IPS-NIHi7 (cell line): ENCODE measurements around the gene FRMD3.

Experiments
- DNase-seq: peaks from one replicate; pipeline ENCODE4 v3.0.0; 2012; ENCODE audit warnings: mixed read lengths; ENCODE audit errors: extremely low spot score

Gene FRMD3

DNA sequence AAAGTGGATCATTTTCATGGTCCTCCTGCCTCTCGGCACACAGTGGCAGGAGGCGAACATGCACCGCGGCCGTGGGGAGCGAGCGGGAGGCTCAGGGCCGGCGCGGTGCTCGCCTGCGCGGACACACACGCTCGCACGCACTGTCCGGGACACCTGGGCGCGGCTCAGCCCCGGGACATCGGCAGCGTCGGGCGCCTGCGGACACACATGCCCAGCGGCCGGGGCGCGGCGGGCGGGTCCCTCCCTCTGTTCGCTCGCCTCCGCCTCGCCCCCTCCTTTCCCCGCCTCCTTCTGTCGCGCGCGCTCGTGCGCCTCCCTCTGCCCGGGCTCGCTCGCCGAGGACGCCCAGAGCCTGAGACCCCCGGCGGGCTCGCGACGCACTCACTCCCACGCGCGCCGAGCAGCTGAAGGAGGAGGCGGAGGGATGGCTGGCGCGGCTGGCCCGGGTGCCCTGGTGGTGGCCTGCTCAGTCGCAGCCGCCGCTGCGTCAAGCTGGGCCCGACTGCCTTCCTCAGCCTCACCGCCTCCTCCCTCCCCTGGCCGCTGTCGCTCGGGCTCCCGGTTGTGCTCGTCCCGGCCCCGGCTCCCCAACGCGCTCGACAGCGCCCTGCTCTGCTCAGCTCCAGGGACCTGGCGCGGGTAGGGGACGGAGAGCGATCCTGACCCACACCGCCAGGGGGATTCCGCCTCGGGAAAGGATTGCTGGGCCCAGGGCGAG lies at the start of gene FRMD3:
Gene FRMD3, minus strand, starts transcription at position 230 of the 718 bp plus-strand sequence. Its CDS starts 170 bp downstream, at position 60.
- DNase-seq: peak; percentile 84

- DNase-seq: peak; percentile 30
Observed at GRCh38 chr9:83584995-83585394, 46.8 kb upstream of the FRMD3 start.

DNA sequence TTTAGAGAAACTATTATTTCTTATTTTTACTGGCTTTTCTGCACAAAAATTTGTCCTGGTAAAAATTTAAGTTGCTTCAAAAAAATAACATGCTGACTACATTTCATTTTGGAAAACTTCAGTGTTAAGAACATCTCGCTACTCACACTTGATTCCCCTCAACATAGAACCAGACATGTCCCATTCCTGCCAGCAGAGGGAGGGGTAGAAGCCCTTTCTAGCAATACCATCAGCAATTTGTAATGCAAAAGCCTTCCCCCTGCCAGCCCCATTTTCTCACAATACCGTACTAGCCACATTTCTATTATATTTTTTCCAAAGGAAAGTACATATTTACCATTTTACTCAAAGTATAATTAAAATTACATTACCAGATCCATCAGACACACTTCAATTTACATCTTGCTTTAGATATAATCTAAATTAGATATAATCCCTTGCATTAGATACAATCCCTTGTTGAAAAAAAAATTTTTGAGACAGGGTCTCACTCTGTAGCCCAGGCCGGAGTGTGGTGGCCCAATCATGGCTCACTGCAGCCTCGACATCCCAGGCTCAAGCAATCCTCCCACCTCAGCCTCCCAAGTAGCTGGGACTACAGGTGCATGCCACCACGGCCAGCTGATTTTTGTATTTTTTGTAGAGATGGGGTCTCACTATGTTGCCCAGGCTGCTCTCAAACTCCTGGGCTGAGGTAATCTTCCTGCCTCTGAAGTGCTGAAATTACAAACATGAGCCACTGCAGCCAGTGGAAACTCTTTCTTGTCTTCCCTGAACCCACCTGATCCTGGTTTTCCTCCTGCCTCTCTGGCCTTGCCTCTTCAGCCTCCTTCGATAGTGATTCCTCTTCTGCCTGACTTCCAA lies 45.2 kb upstream of the FRMD3 start:
- peak; percentile 77 for DNase-seq

GRCh38 chr9:83582029-83582428 lies 43.8 kb upstream of the FRMD3 start:
- no peak for DNase-seq

- DNase-seq: no peak
Observed at GRCh38 chr9:83574482-83574881, 36.3 kb upstream of the FRMD3 start.

GRCh38 chr9:83572524-83572923 lies 34.3 kb upstream of the FRMD3 start:
- no peak for DNase-seq

DNA sequence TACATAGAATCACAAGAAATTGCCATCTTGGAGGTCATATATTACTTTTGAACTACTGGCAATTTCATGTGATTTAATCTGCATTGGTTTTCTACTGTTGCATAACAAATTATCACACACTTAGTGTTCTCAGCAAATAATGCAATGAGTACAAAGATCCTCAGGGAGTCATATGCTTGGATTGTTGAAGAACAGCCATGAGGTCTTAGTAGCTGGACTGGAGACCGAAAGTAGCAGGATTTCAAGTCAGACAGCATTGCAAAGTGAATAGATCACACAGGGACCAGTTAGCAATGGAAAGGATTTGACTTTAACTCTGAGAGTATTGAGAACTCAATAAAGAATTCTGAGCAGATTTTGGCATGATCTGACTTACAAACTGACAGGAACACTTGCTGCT lies 32.2 kb upstream of the FRMD3 start:
- no peak for DNase-seq

- no peak for DNase-seq
Observed at GRCh38 chr9:83569326-83569725, 31.1 kb upstream of the FRMD3 start.

DNA sequence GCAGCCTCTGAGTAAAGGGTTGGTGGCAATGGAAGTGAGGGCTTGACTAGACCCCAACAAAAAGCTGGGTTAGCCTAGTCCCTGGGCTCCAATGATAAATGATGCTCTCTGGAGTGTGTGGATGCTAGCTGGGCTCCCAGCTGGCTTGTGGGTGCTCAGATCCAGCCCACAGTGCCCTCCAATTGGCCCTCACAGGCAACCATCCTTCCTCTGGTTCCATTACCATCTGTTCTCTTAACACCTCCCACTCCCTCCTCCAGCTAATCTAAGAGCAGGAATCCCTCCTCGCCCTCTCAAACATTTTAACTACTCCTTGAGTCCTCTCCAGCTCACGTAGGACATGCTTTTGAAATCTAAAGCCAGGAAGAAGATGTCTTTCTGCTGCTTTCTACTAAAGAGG lies 25.2 kb upstream of the FRMD3 start:
- no peak for DNase-seq

DNA sequence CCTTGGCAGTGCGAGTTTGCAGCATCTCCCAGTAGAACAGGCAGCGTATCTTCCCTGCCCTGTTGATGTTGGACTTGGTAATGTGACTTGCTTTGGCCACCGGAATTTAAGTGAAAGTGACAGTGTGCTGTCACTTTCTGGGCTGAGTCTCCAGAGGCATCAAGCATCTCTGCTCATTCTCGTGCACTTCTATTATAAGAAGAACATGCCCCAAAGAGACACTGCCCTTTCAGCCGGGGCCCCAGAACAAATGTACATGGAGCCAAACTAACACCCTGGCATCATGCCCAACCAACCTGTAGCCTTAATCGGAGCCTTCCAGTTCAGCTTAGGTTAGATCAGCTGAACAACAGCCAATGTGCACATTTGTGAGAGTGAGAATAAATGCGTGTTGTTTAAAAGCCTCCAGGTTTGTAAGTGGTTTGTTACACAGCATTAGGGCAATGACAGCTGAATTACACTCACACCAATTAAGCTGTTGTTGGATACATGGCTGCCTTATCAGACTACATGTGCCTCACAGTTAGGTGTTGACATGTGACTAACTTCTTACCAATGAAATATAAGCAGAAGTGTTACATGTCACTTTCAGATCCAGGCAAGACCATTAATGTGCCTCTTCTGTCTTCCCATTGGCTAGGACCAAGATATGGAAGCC lies 22.1 kb upstream of the FRMD3 start:
- no peak for DNase-seq

DNA sequence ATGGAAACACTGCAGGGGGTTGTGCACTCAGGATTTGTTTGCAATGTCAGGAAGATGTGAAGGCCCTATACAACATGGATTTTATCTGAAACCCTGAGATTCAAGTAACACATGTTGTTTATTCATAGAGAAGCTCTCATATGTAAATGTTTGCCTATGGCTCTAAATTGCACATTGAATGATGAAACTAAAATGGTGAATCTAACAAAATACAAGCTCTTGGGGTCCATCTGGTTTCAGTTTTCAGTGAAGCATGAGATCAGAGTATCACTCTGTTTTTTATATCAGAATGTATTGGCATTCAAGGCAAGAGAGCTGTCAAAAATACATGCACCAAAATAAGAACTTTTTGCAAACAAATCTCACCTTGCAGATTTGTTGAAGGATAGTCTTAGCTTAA lies 19.6 kb upstream of the FRMD3 start:
- no peak for DNase-seq

DNA sequence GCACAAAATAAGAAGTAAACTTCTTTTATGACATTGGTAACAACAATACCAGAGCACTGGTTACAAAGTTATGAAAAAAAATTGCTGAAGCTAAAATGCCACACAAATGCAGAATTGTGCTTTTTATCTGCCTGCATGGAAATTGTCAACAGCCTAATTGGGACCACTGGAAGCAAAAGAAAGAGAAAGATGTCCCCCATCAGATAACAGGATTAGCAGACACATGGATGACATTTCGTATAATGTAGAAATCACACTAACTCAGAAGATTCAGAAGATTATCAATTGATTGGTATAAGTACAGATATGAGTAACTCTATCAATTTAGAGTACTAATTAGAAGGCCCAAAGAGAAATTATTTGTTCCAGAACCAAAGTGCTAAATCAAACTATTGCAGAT lies 19.1 kb upstream of the FRMD3 start:
- DNase-seq: no peak

DNA sequence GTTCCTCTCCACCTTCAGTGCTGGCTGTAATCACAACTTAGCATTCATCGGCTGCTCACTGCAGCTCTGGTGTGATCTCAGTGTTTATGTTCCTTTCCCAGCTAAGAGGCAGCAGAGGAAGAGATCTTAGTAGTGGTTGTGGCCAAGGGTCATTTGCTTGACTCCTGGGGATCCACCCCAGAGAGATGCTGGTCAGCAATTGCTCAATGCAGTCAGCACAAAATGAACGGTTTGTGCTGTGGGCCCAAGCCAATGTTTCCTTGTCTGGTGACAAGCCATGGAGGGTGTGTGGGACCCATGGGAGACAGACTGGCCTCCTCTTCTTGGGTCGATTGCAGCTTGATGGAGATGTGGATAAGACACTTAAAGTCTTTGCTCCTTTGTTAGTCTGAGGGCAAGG lies 16.1 kb upstream of the FRMD3 start:
- no peak for DNase-seq

- peak; percentile 73 for DNase-seq
Observed at GRCh38 chr9:83544002-83544698, 5.9 kb upstream of the FRMD3 start.

DNA sequence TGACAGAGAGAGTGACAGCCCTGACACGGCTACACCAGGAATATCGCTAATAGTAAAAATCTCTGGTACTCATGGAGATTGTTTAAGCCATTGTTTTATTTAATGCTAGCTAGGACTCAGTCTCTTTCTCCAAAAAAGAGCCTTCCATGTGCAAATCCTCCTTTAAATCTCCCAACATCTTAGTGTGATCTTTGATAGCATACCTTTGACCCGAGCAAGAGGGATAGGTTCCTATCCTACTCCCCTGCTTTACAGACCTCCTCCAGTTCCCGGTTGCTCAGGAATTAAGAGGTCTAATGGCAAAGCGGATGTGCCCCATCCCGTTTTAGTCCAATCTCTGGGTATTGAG lies 663 bp upstream of the FRMD3 start:
- no peak for DNase-seq

- no peak for DNase-seq
Observed at GRCh38 chr9:83537331-83538171, 650 bp downstream of the FRMD3 start.

DNA sequence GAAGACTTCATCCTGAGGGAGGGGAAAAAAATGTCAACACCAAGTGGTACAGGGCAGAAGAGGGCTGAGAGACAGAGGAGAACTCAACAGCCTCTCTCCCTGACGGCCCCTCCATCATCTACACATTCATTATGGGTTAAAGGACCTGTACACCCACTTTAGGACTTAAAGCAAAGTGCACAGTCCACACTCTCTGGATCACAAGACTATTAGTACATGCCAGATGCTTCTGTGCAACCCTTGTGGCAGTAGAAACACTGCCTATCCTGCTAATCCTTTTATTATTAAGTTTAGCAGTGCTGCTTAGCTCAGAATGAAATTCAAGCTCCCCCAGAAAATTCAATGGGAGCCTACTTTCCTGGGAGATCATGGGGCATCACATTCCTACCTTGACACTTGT lies 1.9 kb downstream of the FRMD3 start:
- DNase-seq: no peak

DNA sequence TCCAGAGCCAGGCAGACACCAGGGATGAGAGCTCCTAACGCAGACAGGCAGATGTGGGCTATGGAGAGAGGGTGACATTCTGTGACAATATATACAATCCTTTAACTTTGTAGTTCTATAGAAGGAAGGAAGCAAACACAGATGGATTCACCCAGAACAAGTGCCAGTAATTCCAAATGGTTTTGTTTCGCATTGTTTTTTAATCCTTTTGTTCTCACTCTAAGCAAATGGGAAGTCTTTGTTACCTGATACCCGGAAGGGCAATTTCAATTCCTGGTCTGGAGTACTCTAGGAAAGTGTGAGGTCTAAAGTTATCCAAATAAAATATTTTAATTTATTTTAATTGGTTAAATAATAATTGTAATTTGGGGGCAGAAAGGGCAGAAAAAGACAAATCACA lies 2.5 kb downstream of the FRMD3 start:
- DNase-seq: no peak

GRCh38 chr9:83533296-83533695 lies 4.9 kb downstream of the FRMD3 start:
- DNase-seq: no peak

GRCh38 chr9:83526901-83527300 lies 11.3 kb downstream of the FRMD3 start:
- no peak for DNase-seq

GRCh38 chr9:83526211-83526610 lies 12.0 kb downstream of the FRMD3 start:
- DNase-seq: no peak
